Neural cell (in vitro differentiated cells): Measurements from ENCODE around the gene KCNK10. TPM values are rescaled to one million over a fixed set of nuclear protein-coding genes. Genes with fewer than 3 reads are reported as not detected.

Source experiments
- H2AFZ ChIP-seq: fragments of 200-600, 300-800 bp; sonication (generic), shearing (Covaris generic); 2 replicates; pipeline ENCODE4 v1.6.0; 2014; ENCODE audit warnings: low read depth, mild to moderate bottlenecking, antibody characterized with exemption, low read length, moderate library complexity
- H3F3A ChIP-seq: fragments of 200-600 bp; shearing (Covaris generic); 2 replicates; pipeline ENCODE4 v1.6.1; 2016; ENCODE audit warnings: mild to moderate bottlenecking, moderate library complexity, mixed read lengths, antibody characterized with exemption, low read length; ENCODE audit not compliant: insufficient read depth, poor library complexity, severe bottlenecking
- H3K27ac ChIP-seq: fragments of 200-600, 300-800 bp; sonication (generic), shearing (Covaris generic); 2 replicates; pipeline ENCODE4 v1.5.1; 2014; ENCODE audit warnings: mild to moderate bottlenecking, low read length, moderate library complexity
- H3K27me3 ChIP-seq: fragments of 300-800, 200-600 bp; sonication (generic), shearing (Covaris generic); 2 replicates; pipeline ENCODE4 v1.6.0; 2014; ENCODE audit warnings: mild to moderate bottlenecking, low read depth, low read length, moderate library complexity; ENCODE audit not compliant: insufficient read depth
- H3K36me3 ChIP-seq: fragments of 300-800, 200-600 bp; sonication (generic), shearing (Covaris generic); 2 replicates; pipeline ENCODE4 v1.5.1; 2014; ENCODE audit warnings: mild to moderate bottlenecking, antibody characterized with exemption, low read length, moderate library complexity; ENCODE audit not compliant: insufficient read depth
- H3K4me2 ChIP-seq: fragments of 300-800, 200-600 bp; sonication (generic), shearing (Covaris generic); 2 replicates; pipeline ENCODE4 v1.6.0; 2014; ENCODE audit warnings: mild to moderate bottlenecking, low read length
- H3K4me3 ChIP-seq: fragments of 300-800, 200-600 bp; sonication (generic), shearing (Covaris generic); 2 replicates; pipeline ENCODE4 v1.5.1; 2014; ENCODE audit warnings: mild to moderate bottlenecking, low read length, moderate library complexity
- H3K79me2 ChIP-seq: fragments of 200-600 bp; shearing (Covaris generic); replicated peaks from 2 replicates; pipeline ENCODE4 v1.6.0; 2014; ENCODE audit warnings: mild to moderate bottlenecking, low read length, moderate library complexity; ENCODE audit not compliant: insufficient read depth
- H3K9ac ChIP-seq: fragments of 300-800, 200-600 bp; sonication (generic), shearing (Covaris generic); 2 replicates; pipeline ENCODE4 v1.6.1; 2016; ENCODE audit warnings: mild to moderate bottlenecking, low read length, mixed read lengths
- H3K9me2 ChIP-seq: fragments of 200-600 bp; shearing (Covaris generic); 2 replicates; pipeline ENCODE4 v1.6.1; 2016; ENCODE audit warnings: mild to moderate bottlenecking, low read length, mixed read lengths; ENCODE audit not compliant: insufficient read depth
- H3K9me3 ChIP-seq: fragments of 200-600, 300-800 bp; sonication (generic), shearing (Covaris generic); 2 replicates; pipeline ENCODE4 v1.6.1; 2016; ENCODE audit warnings: mild to moderate bottlenecking, mixed run types, low read length, moderate library complexity, mixed read lengths
- H4K20me1 ChIP-seq: fragments of 200-600 bp; shearing (Covaris generic); 2 replicates; pipeline ENCODE4 v1.6.1; 2016; ENCODE audit warnings: mild to moderate bottlenecking, mixed run types; ENCODE audit not compliant: insufficient read depth
- CTCF ChIP-seq: fragments of 450-650 bp; IDR thresholded peaks from 2 replicates; pipeline ENCODE4 v1.5.1; 2014; ENCODE audit warnings: antibody characterized with exemption, mild to moderate bottlenecking, moderate library complexity; ENCODE audit not compliant: poor library complexity, severe bottlenecking
- EP300 ChIP-seq: fragments of 450-650 bp; conservative IDR thresholded peaks from 2 replicates; pipeline ENCODE4 v1.6.1; 2014; ENCODE audit warnings: antibody characterized with exemption, mild to moderate bottlenecking, moderate library complexity; ENCODE audit not compliant: poor library complexity, severe bottlenecking
- EZH2 ChIP-seq: fragments of 200-600, 300-800 bp; shearing (Covaris generic), sonication (generic); IDR thresholded peaks from 2 replicates; pipeline ENCODE4 v1.6.1; 2014; ENCODE audit warnings: antibody characterized with exemption, low read length, borderline replicate concordance, mild to moderate bottlenecking; ENCODE audit not compliant: insufficient read depth, poor library complexity, severe bottlenecking
- MXI1 ChIP-seq: fragments of 450-650 bp; conservative IDR thresholded peaks from 2 replicates; pipeline ENCODE4 v1.6.1; 2014; ENCODE audit warnings: antibody characterized with exemption, mild to moderate bottlenecking; ENCODE audit not compliant: poor library complexity, severe bottlenecking
- POLR2AphosphoS5 ChIP-seq: IDR thresholded peaks from 2 replicates; pipeline ENCODE4 v1.6.1; 2012
- RAD21 ChIP-seq: fragments of 450-650 bp; conservative IDR thresholded peaks from 2 replicates; pipeline ENCODE4 v1.6.1; 2014; ENCODE audit warnings: antibody characterized with exemption, mild to moderate bottlenecking, moderate library complexity
- REST ChIP-seq: IDR thresholded peaks from 2 replicates; pipeline ENCODE4 v1.6.1; 2012; ENCODE audit warnings: borderline replicate concordance
- SMC3 ChIP-seq: fragments of 450-650 bp; conservative IDR thresholded peaks from 2 replicates; pipeline ENCODE4 v1.6.1; 2014; ENCODE audit warnings: antibody characterized with exemption, mild to moderate bottlenecking, moderate library complexity; ENCODE audit not compliant: poor library complexity
- TAF1 ChIP-seq: IDR thresholded peaks from 2 replicates; pipeline ENCODE4 v1.6.1; 2012; ENCODE audit warnings: low read depth
- polyA plus RNA-seq: library from polyadenylated mRNA; depleted of rRNA; stranded (reverse); fragments of >200 nt; gene quantifications from 2 replicates; pipeline ENCODE4 v1.2.3, GENCODE V29; 2014

The KCNK10 gene
- polyA plus RNA-seq, 1 donor from 2014 or later: 6.9 TPM

- no peaks in the 10 kb centered on the region for H3K79me2 ChIP-seq
- H4K20me1 ChIP-seq: no peaks in the 10 kb centered on the region
- H3K9ac ChIP-seq: no peak overlapping the region
- no peaks in the 10 kb centered on the region for H3F3A ChIP-seq
- H3K27me3 ChIP-seq: no peaks in the 10 kb centered on the region
- H3K4me2 ChIP-seq: no peak overlapping the region
- no peaks in the 10 kb centered on the region for H3K9me3 ChIP-seq
- no peak overlapping the region for H3K4me3 ChIP-seq
- H2AFZ ChIP-seq: no peak overlapping the region
- no peaks in the 10 kb centered on the region for H3K9me2 ChIP-seq
- TF ChIP-seq SMC3: no peak
- no peak for TF ChIP-seq CTCF
- no peak for TF ChIP-seq RAD21
- TF ChIP-seq POLR2AphosphoS5: no peak
- no peak for TF ChIP-seq MXI1
- no peak for TF ChIP-seq EP300
- TF ChIP-seq REST: no peak
- TF ChIP-seq EZH2: no peak
- no peak for TF ChIP-seq TAF1
- no peaks in the 10 kb centered on the region for H3K36me3 ChIP-seq
- H3K27ac ChIP-seq: no peak overlapping the region
These were observed 95.4 kb downstream of the KCNK10 start for GRCh38 chr14:88227693-88228092.

GRCh38 chr14:88225721-88226120, 97.3 kb downstream of the KCNK10 start:
- H3K9ac ChIP-seq: no peak overlapping the region
- no peak overlapping the region for H2AFZ ChIP-seq
- no peak overlapping the region for H3K27ac ChIP-seq
- no peaks in the 10 kb centered on the region for H3K9me3 ChIP-seq
- H3F3A ChIP-seq: no peaks in the 10 kb centered on the region
- H3K4me2 ChIP-seq: no peak overlapping the region
- TF ChIP-seq EZH2: no peak
- no peak for TF ChIP-seq SMC3
- TF ChIP-seq TAF1: no peak
- no peak for TF ChIP-seq MXI1
- TF ChIP-seq POLR2AphosphoS5: no peak
- TF ChIP-seq REST: no peak
- no peak for TF ChIP-seq RAD21
- TF ChIP-seq EP300: no peak
- TF ChIP-seq CTCF: no peak
- no peaks in the 10 kb centered on the region for H3K9me2 ChIP-seq
- no peaks in the 10 kb centered on the region for H3K36me3 ChIP-seq
- no peaks in the 10 kb centered on the region for H4K20me1 ChIP-seq
- no peaks in the 10 kb centered on the region for H3K27me3 ChIP-seq
- H3K79me2 ChIP-seq: no peaks in the 10 kb centered on the region
- H3K4me3 ChIP-seq: no peak overlapping the region
